Progenitor cell of endocrine pancreas (in vitro differentiated cells): Measurements from ENCODE around the gene UCK2. TPM values are rescaled to one million over a fixed set of nuclear protein-coding genes. Genes with fewer than 3 reads are reported as not detected.
A peak's percentile ranks its signal among the peaks of the same experiment; 100 is the strongest.

Experiments
- DNase-seq: peaks from one replicate; pipeline ENCODE4 v3.0.0; 2021; ENCODE audit warnings: low spot score; ENCODE audit not compliant: unreplicated experiment
- H3K27ac Mint-ChIP-seq: 2 replicates; pipeline ENCODE4 v1.8.0; 2021; ENCODE audit warnings: mild to moderate bottlenecking, moderate library complexity, mixed read lengths
- H3K27me3 Mint-ChIP-seq: 2 replicates; pipeline ENCODE4 v1.8.0; 2021; ENCODE audit warnings: mixed read lengths
- H3K36me3 Mint-ChIP-seq: 2 replicates; pipeline ENCODE4 v1.8.0; 2022; ENCODE audit warnings: mixed read lengths; ENCODE audit not compliant: insufficient read depth
- H3K4me1 Mint-ChIP-seq: 2 replicates; pipeline ENCODE4 v1.8.0; 2021; ENCODE audit warnings: low read depth, mixed read lengths
- H3K4me3 Mint-ChIP-seq: 2 replicates; pipeline ENCODE4 v1.8.0; 2021; ENCODE audit warnings: low read depth, mild to moderate bottlenecking, moderate library complexity, mixed read lengths
- H3K9me3 Mint-ChIP-seq: 2 replicates; pipeline ENCODE4 v1.8.0; 2021; ENCODE audit warnings: low read depth, mixed read lengths
- total RNA-seq: library from RNA; stranded (reverse); gene quantifications from 2 replicates; pipeline ENCODE4 v1.2.1, GENCODE V29; 2021
- TF ChIP-seq, protein P1 (sequence below): fragments of 200-600 bp; sonication (generic); IDR thresholded peaks from one replicate; pipeline ENCODE4 v1.5.0; 2021; ENCODE audit warnings: antibody characterized with exemption, mild to moderate bottlenecking; ENCODE audit not compliant: unreplicated experiment

UCK2 gene
- total RNA-seq, 1 donor from 2014 or later, result 29.7 TPM

DNA sequence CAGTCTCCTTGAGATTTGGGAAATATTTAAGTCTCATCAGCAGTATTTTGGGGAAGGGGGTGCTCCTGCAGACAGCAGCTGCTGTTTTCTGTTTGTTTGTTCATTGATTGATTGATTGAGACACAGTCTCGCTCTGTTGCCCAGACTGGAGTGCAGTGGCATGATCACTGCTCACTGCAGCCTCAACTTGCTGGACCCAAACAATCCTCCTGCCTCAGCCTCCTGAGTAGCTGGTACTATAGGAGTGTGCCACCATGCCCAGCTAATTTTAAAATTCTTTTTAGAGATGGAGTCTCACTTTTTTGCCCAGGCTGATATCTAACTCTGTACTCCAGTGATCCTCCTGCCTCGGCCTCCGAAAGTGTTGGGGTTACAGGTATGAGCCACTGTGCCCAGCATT is 18.2 kb downstream of the UCK2 start:
- Mint-ChIP-seq H3K27me3 (no peaks in the 10 kb centered on the region), H3K9me3 (peaks cover 3% of the 10 kb centered on the region)

DNA sequence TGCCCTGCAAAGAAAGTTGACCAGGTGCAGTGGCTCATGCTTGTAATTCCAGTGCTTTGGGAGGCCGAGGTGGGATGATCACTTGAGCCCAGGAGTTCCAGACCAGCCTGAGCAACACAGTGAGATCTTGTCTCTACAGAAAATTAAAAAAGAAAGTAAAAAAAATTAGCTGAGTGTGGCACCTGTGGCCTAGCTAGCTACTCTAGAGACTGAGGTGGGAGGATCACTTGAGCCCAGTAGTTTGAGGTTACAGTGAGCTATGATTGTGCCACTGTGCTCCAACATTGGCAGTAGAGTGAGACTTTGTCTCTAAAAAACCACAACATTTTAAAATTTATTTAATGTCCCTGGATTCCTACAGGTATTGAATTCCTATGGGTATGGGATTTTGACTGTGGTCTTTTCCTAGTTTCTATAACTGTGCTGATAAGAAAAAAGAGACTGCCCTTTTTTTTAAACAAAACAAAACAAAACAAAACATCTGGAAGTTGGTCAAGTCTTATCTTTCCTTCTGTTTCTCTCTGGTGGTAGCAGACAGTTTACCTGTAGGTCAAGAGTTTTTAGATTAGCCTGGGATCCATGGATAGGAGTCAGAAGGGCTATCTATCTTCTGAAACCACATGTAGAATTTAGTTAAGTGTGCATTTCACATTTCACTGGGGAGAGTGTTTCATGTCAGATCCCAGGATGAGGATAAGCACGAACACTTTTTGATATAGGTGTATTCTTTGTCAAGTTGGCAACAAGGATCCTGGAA is 18.8 kb downstream of the UCK2 start:
- Mint-ChIP-seq H3K27ac (peak overlapping the region; percentile 47), H3K4me1 (peaks cover 23% of the 10 kb centered on the region), H3K36me3 (peaks cover 2% of the 10 kb centered on the region), H3K4me3 (no peak overlapping the region), H3K27me3 (no peaks in the 10 kb centered on the region), H3K9me3 (peaks cover 3% of the 10 kb centered on the region)
- TF ChIP-seq, protein P1, sequence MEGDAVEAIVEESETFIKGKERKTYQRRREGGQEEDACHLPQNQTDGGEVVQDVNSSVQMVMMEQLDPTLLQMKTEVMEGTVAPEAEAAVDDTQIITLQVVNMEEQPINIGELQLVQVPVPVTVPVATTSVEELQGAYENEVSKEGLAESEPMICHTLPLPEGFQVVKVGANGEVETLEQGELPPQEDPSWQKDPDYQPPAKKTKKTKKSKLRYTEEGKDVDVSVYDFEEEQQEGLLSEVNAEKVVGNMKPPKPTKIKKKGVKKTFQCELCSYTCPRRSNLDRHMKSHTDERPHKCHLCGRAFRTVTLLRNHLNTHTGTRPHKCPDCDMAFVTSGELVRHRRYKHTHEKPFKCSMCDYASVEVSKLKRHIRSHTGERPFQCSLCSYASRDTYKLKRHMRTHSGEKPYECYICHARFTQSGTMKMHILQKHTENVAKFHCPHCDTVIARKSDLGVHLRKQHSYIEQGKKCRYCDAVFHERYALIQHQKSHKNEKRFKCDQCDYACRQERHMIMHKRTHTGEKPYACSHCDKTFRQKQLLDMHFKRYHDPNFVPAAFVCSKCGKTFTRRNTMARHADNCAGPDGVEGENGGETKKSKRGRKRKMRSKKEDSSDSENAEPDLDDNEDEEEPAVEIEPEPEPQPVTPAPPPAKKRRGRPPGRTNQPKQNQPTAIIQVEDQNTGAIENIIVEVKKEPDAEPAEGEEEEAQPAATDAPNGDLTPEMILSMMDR, result no peak
- DNase-seq, result no peak

More for the DNA sequence above, 18.2 kb downstream of the UCK2 start:
- Mint-ChIP-seq H3K4me1 (peaks cover 23% of the 10 kb centered on the region), H3K4me3 (no peak overlapping the region), H3K27ac (no peak overlapping the region), H3K36me3 (peaks cover 2% of the 10 kb centered on the region)
- DNase-seq, result no peak
- TF ChIP-seq, protein P1, result no peak

DNA sequence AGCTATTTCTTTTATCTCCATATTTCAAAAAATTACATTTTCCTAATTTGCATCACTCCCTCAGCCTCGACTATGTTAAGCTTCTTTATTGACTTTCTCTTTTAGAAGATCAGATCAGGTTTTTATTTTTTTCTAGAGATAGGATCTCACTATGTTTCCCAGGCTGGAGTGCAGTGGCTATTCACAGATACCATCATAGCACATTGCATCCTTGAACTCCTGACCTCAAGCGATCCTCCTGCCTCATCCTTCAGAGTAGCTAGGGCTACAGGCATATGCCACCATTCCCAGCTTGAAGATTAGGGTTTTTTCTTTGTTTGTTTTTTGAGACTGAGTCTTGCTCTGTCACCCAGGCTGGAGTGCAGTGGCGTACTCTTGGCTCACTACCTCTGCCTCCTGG is 20.1 kb downstream of the UCK2 start:
- DNase-seq, result no peak
- peaks cover 3% of the 10 kb centered on the region for H3K9me3 Mint-ChIP-seq
- H3K27me3 Mint-ChIP-seq, result no peaks in the 10 kb centered on the region
- peaks cover 2% of the 10 kb centered on the region for H3K36me3 Mint-ChIP-seq
- H3K4me3 Mint-ChIP-seq, result no peak overlapping the region
- no peak overlapping the region for H3K27ac Mint-ChIP-seq
- peaks cover 26% of the 10 kb centered on the region for H3K4me1 Mint-ChIP-seq
- TF ChIP-seq, protein P1, result no peak

DNA sequence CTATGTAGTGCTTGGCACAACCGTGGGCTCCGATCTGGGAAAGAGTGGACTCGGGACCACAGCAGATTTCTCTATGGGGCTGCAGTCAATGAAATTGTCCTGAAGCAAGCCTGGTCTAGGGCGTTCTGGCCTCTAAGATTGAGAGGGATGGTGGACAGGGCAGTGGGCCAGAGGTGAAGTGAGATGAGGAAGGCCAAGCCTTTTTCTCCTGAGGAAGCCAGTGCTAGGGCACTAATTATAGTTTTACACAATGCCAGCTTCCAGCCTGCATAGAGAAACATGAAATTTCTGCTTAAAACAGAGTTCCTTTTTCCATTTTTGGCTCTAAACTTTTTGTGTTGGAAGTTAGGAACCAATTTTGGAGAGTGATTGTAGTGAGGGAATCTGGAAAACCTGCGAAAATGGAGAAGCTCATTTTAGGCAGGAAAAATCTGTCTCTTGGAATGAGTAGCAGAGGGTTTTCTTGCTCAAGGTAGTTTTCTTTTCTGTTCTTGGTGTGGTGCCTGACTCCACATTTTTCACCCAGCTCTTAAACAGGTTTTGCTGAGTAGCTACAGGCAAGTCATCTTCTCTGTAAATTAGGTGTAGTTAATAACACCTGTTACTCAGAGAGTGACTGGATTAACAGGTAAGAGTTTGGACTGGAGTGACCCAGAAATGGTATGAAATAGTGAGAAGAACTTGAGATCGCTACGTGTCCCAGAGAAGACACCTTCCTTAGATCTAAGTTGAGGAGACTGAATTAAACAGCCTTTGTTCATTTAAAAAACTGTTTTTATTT is 22.1 kb downstream of the UCK2 start:
- Mint-ChIP-seq H3K4me1 (peaks cover 32% of the 10 kb centered on the region), H3K4me3 (no peak overlapping the region), H3K9me3 (peaks cover 3% of the 10 kb centered on the region), H3K27ac (peak overlapping the region; percentile 2), H3K27me3 (no peaks in the 10 kb centered on the region), H3K36me3 (peaks cover 2% of the 10 kb centered on the region)
- DNase-seq, result no peak
- TF ChIP-seq, protein P1, result no peak

DNA sequence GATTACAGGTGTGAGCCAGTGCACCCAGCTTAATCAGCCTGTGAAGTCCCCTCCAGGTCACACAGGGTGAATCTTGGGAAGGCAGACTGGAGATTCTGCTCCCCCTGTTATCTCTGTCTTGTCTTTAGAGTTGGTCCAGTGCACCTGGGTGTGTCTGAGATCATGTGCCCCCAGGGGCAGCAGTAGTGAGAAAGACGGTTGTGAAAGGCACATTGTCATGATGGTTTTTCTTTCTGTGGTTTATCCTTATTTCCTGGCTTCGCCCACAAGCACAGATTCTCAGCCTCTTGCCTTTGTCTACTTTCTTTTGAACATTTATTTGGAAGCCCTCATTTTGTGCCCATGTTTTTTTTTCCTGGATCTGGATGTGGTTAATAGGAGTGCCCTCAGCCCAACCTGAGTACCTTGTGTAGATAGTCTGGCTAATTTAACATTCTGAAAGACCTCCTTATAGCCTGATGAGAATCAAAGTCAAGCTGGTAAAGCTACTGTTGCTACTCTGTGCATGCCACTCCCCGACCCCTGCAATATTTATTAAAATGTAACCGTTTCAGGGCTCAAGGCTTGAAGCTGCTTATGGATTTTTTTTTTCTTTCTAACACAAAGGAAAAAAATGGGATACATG is 23.7 kb downstream of the UCK2 start:
- H3K36me3 Mint-ChIP-seq, result peaks cover 2% of the 10 kb centered on the region
- H3K4me3 Mint-ChIP-seq, result no peak overlapping the region
- H3K9me3 Mint-ChIP-seq, result peaks cover 3% of the 10 kb centered on the region
- TF ChIP-seq, protein P1, result no peak
- no peaks in the 10 kb centered on the region for H3K27me3 Mint-ChIP-seq
- peak overlapping the region; percentile 16 for H3K27ac Mint-ChIP-seq
- H3K4me1 Mint-ChIP-seq, result peaks cover 29% of the 10 kb centered on the region
- DNase-seq, result no peak
